Measurements from ENCODE around the gene ST6GAL1. TPM values are rescaled to one million over a fixed set of nuclear protein-coding genes. Genes with fewer than 3 reads are reported as not detected.

Gene ST6GAL1
- total RNA-seq, 1 donor from 2014 or later = 156 TPM

GRCh38 chr3:187104933-187105332 lies 174.6 kb downstream of the ST6GAL1 start:
- H3K27me3 Mint-ChIP-seq (ENCODE audit: unreplicated experiment) = no peaks in the 10 kb centered on the region
- no peaks in the 10 kb centered on the region for H3K4me1 Mint-ChIP-seq (ENCODE audit: low read depth, unreplicated experiment)
- H3K27ac Mint-ChIP-seq (ENCODE audit: unreplicated experiment) = no peak overlapping the region
- TF ChIP-seq, protein P1, sequence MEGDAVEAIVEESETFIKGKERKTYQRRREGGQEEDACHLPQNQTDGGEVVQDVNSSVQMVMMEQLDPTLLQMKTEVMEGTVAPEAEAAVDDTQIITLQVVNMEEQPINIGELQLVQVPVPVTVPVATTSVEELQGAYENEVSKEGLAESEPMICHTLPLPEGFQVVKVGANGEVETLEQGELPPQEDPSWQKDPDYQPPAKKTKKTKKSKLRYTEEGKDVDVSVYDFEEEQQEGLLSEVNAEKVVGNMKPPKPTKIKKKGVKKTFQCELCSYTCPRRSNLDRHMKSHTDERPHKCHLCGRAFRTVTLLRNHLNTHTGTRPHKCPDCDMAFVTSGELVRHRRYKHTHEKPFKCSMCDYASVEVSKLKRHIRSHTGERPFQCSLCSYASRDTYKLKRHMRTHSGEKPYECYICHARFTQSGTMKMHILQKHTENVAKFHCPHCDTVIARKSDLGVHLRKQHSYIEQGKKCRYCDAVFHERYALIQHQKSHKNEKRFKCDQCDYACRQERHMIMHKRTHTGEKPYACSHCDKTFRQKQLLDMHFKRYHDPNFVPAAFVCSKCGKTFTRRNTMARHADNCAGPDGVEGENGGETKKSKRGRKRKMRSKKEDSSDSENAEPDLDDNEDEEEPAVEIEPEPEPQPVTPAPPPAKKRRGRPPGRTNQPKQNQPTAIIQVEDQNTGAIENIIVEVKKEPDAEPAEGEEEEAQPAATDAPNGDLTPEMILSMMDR (IDR thresholded peaks at IDR 0.05; ENCODE audit: partially characterized antibody, unreplicated experiment) = no peak
- no peak for DNase-seq
- no peak overlapping the region for H3K4me3 Mint-ChIP-seq (ENCODE audit: unreplicated experiment)
- no peaks in the 10 kb centered on the region for H3K9me3 Mint-ChIP-seq (ENCODE audit: unreplicated experiment)
- H3K36me3 Mint-ChIP-seq (ENCODE audit: unreplicated experiment) = no peaks in the 10 kb centered on the region

- Mint-ChIP-seq H3K4me3 (ENCODE audit: unreplicated experiment) (no peak overlapping the region), H3K27ac (ENCODE audit: unreplicated experiment) (no peak overlapping the region), H3K36me3 (ENCODE audit: unreplicated experiment) (no peaks in the 10 kb centered on the region), H3K9me3 (ENCODE audit: unreplicated experiment) (no peaks in the 10 kb centered on the region), H3K27me3 (ENCODE audit: unreplicated experiment) (no peaks in the 10 kb centered on the region), H3K4me1 (ENCODE audit: low read depth, unreplicated experiment) (no peaks in the 10 kb centered on the region)
- TF ChIP-seq, protein P1 (IDR thresholded peaks at IDR 0.05; ENCODE audit: partially characterized antibody, unreplicated experiment) = no peak
- no peak for DNase-seq
Observed at GRCh38 chr3:187105700-187106099, 175.4 kb downstream of the ST6GAL1 start.

DNA sequence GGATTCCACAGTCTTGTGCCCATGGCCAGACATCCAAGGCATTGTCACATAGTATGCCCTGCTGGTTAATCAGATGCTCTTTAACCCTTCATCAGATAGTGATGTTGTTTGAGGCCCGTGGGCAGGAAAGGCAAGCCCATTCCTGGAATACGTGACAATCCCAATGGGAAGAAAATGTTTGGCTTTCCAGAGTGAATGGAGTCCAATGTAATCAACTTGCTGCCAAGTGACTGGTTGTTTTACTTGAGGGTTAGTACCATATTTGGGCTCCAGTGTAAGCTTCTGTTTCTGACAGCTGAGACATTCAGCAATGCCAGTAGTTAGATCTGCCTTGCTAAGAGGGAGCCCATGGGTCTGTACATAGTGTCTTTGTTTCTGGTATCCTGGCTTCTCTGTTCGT lies 177.7 kb downstream of the ST6GAL1 start:
- Mint-ChIP-seq H3K27me3 (ENCODE audit: unreplicated experiment) (no peaks in the 10 kb centered on the region), H3K27ac (ENCODE audit: unreplicated experiment) (no peak overlapping the region), H3K9me3 (ENCODE audit: unreplicated experiment) (no peaks in the 10 kb centered on the region), H3K36me3 (ENCODE audit: unreplicated experiment) (no peaks in the 10 kb centered on the region), H3K4me3 (ENCODE audit: unreplicated experiment) (no peak overlapping the region), H3K4me1 (ENCODE audit: low read depth, unreplicated experiment) (no peaks in the 10 kb centered on the region)
- no peak for DNase-seq
- TF ChIP-seq, protein P1 (IDR thresholded peaks at IDR 0.05; ENCODE audit: partially characterized antibody, unreplicated experiment) = no peak

DNA sequence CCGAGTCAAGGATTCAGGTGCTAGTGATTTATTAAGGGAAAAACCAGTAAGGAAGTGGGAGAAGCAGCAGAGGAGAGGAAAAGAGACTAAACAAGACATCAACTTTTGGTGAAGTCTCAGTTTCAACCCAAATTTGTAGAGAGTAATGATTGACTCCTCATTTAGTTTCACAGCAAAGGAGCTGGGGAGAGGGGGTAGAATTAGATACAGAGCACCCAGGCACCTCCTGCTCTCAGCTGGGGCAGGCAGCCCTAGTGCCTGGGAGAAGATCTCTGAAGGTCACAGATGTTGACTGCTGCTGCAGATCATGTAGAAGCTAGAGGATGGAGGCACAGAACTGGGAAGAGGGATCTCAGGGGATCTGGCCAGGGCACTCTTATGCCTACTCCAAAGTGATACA lies 179.8 kb downstream of the ST6GAL1 start:
- TF ChIP-seq, protein P1 (IDR thresholded peaks at IDR 0.05; ENCODE audit: partially characterized antibody, unreplicated experiment) = no peak
- Mint-ChIP-seq H3K27ac (ENCODE audit: unreplicated experiment) (no peak overlapping the region), H3K27me3 (ENCODE audit: unreplicated experiment) (no peaks in the 10 kb centered on the region), H3K4me3 (ENCODE audit: unreplicated experiment) (no peak overlapping the region), H3K9me3 (ENCODE audit: unreplicated experiment) (no peaks in the 10 kb centered on the region), H3K4me1 (ENCODE audit: low read depth, unreplicated experiment) (no peaks in the 10 kb centered on the region), H3K36me3 (ENCODE audit: unreplicated experiment) (no peaks in the 10 kb centered on the region)
- DNase-seq = no peak

- H3K4me3 Mint-ChIP-seq (ENCODE audit: unreplicated experiment) = no peak overlapping the region
- TF ChIP-seq, protein P1 (IDR thresholded peaks at IDR 0.05; ENCODE audit: partially characterized antibody, unreplicated experiment) = peak; percentile 64
- no peaks in the 10 kb centered on the region for H3K4me1 Mint-ChIP-seq (ENCODE audit: low read depth, unreplicated experiment)
- H3K9me3 Mint-ChIP-seq (ENCODE audit: unreplicated experiment) = no peaks in the 10 kb centered on the region
- H3K27ac Mint-ChIP-seq (ENCODE audit: unreplicated experiment) = no peak overlapping the region
- no peaks in the 10 kb centered on the region for H3K36me3 Mint-ChIP-seq (ENCODE audit: unreplicated experiment)
- no peak for DNase-seq
- no peaks in the 10 kb centered on the region for H3K27me3 Mint-ChIP-seq (ENCODE audit: unreplicated experiment)
Observed at GRCh38 chr3:187112934-187113793, 182.8 kb downstream of the ST6GAL1 start.
